ELR (cell line): Measurements from ENCODE around the gene INSYN1.
"Not testable (repeated sequence)": the region's sequence is repeated elsewhere in the genome, so short reads cannot be mapped to it uniquely, and the experiment has no call there.

Experiments
- DNase-seq: peaks from one replicate; pipeline ENCODE4 v3.0.0-alpha.2; 2015; ENCODE audit warnings: low read depth

INSYN1 gene

DNA sequence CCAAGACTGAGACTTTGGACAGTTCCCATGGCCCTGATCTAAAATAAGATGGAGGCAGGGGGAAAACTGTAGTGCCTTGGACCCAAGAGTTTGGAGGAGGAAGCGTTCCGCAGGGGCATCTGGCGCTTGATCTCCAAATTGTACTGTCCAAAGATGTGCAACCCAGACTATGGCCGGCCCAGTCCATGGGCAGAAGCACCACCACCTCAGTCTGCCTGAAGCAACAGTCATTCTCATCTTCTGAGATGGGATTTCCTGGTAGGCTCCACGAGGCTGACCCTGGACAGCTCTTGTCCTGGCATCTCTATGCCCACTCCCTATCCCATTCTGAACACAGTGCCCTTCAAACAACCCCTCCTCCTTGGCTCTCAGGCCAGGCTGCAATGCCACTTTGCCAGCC is 3.6 kb downstream of the INSYN1 start:
- DNase-seq, result no peak

- DNase-seq, result no peak
Measured at GRCh38 chr15:73748730-73749129, 4.4 kb downstream of the INSYN1 start.

DNA sequence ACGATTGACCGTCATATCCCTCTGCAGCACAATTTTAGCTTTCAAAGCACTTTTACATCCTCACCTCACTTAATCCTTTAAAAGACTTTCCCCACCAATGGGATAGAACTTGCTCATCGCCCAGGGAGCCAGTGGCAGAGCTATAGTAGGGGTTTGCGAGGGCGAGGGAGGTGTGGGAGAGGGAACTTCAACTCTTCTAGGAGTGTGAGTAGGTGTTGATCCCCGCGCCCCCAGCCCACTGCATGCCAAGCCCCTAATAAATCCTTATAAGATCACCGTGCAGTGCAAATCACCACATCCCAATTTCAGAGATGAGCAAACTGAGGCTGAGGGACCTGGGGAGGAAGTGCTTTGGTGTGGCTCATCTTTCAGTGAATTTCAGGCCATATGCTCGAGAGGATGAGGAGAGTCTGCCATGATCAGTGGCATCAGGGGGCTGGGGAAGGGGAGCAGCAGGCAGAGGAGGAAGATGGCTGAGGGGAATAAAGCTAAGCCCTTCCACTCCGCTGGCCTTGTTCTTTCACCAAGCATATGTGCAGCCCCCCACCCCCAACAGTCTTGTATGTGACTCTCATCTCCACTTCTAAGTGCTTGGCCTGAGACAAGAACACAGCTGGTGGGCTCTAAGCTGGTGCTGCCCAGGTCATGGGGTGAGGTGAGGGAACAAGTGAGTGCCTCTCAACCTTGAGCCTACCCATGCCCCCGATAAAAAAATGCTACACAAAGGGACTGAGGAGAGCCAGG is 5.1 kb downstream of the INSYN1 start:
- DNase-seq, result no peak

GRCh38 chr15:73746883-73747282 is 6.3 kb downstream of the INSYN1 start:
- DNase-seq, result no peak

DNA sequence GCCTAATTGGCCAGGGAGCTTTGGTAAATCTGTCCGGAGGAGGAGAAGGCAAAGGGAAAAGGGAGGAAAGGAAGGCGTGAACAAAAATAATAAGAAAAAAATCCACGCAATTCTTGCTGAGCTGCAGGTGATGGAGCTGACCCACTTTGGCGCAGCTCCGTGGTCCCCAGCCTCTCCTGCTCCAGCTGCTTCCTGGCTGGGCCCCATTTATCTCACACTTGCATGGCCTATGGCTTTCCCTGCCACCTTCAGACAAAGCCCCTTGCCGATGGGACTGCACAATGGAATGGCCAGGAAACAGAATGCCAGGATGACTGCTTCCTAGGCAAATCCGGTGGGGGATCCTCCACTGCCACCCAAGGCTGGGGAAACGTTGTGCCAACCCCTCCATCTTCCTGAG is 6.9 kb downstream of the INSYN1 start:
- no peak for DNase-seq

- no peak for DNase-seq
Measured at GRCh38 chr15:73745073-73745472, 8.1 kb downstream of the INSYN1 start.

- no peak for DNase-seq
Measured at GRCh38 chr15:73744293-73744692, 8.9 kb downstream of the INSYN1 start.

- no peak for DNase-seq
Measured at GRCh38 chr15:73741321-73741836, 11.8 kb downstream of the INSYN1 start.

GRCh38 chr15:73740152-73741048 is 12.8 kb downstream of the INSYN1 start:
- no peak for DNase-seq

DNA sequence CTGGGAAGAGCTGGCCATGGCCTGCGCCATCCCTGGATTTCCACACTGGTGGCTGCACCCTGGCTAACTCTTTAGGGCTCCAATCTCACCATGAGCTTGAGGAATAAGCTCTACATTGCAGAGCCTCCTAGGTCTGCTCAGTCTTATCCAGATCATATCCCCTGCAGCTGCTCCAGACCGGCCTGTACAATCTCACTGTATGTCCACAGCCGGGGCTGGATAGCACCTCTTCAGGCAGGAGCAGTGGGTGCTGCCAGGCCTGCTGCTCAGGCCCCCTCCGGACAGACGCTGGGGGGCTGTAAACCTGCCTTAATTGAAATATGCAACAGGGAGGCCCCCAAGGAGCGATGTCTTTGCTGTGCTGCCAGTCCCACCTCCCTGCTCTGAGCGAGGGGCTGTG is 15.6 kb downstream of the INSYN1 start:
- DNase-seq, result no peak

DNA sequence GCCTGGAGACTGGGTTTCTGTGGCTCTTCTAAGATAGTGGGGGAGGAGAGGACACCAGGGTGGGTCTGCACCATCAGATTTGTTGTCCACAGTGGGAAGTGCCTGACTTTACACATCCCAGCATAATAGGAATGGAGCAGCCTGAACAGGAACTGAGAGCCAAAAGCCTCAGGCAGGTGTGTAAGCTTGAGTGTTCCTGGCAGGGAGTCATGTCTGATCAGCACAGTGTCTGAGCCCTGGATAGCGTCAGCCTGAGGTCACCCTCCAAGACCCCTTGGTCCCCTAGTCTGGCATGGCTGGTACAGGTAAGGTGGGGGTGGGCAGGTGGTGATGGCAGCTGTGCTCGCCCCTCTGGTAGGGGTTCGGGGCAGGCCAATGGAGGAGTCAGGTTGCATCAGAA is 20.2 kb downstream of the INSYN1 start:
- DNase-seq, result no peak

DNA sequence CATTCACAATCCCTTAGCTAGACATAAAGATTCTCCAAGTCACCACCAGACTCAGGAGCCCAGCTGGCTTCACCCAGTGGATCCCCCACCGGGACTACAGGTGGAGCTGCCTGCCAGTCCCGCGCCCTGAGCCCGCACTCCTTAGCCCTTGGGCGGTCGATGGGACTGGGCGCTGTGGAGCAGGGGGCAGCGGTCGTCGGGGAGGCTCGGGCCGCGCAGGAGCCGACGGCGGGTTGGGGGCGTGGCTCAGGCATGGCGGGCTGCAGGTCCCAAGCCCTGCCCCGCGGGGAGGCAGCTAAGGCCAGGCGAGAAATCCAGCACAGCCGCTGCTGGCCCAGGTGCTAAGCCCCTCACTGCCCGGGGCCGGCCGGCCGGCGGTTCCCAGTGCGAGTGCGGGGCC is 21.1 kb downstream of the INSYN1 start:
- not testable (repeated sequence) for DNase-seq

DNA sequence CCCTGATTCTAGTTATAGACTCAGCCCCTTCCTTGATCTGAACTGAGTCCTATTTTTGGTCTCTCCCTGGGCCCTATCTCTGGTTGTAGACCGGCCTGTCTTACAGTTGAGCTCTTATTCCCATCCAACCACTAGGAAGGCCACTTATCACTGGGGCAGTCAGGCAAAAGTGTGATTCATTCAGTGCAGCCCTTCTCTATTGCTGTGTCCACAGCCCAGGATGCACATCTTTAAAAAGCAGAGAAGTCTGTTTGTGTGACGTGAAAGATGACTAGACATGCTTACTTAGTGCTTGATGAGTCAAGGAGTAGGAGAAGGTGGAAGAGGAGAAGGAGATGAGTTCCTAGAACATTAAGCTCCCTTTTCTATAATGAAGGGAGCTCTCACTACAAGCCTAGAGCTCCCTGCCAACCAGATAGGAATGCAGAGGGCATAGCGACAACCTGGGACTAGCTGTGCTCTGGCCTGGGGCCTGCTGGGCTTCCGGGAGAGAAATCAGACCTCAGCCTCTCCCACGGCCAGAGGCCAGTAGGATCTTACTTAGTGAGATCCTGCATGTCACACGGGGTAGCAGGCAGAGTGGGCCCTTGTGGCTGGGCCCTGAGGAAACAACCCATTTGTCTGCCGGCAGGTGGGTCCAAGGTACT is 25.7 kb downstream of the INSYN1 start:
- peak; percentile 77 for DNase-seq

DNA sequence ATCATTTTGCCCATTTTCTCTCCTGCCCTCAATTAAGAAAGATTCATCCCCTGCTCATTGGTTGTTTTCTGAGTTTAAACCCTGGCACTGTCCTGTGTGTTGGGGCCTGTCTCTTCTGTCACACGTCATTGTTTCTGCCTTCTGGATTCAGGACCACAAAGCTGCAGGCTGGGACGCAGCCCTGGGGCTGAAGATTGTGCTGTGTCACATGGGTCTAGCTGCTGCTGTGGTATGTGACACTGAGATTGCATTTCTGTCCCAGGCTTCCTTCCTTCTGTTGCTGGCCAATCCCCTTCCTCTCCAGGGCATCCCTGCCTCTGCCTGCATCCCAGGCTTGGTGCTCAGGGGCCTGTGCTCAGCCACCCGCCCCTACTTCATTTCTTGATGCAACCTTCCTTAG is 28.9 kb downstream of the INSYN1 start:
- DNase-seq, result no peak

DNA sequence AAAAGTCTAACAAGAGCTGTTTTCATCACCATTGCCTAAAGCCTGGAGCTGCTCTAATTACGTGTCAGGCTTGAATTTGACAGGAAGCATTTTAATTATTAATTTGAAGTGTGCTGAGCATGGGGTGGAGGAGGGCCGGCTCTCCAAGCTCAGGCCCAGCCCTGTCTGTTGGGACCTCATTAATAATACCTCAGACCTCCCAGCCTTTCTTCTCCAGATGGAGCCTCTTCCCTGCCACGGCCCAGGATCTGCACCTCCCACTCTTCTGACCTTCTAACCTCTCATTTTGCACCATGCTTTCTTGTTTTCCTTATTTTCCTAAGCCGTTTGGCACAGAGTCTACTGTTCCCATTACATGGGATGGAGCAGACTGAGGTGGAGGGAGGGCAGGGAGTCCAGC is 30.0 kb downstream of the INSYN1 start:
- DNase-seq, result no peak

- no peak for DNase-seq
Measured at GRCh38 chr15:73722425-73722824, 30.7 kb downstream of the INSYN1 start.

GRCh38 chr15:73718694-73719093 is 34.5 kb downstream of the INSYN1 start:
- no peak for DNase-seq

DNA sequence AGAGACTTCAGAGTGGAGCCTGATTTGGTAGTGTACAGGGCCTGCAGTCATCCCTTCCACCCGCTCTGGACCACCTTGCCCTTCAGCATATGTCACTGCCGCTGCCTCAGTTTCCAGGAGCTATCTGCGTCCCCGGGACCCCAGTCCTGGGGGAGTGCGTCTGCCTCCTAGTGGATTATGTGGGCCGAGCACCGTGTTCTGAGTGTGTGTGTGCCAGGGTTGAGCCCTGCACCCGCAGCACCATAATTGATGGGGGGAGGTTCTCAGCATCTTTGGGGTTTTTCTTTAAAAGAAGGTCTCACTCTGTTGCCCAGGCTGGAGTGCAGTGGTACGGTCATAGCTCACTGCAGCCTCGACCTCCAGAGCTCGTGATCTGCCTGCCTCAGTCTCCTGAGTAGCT is 35.3 kb downstream of the INSYN1 start:
- no peak for DNase-seq

- DNase-seq, result no peak
Measured at GRCh38 chr15:73717206-73717605, 35.9 kb downstream of the INSYN1 start.

GRCh38 chr15:73716417-73716816 is 36.7 kb downstream of the INSYN1 start:
- no peak for DNase-seq

DNA sequence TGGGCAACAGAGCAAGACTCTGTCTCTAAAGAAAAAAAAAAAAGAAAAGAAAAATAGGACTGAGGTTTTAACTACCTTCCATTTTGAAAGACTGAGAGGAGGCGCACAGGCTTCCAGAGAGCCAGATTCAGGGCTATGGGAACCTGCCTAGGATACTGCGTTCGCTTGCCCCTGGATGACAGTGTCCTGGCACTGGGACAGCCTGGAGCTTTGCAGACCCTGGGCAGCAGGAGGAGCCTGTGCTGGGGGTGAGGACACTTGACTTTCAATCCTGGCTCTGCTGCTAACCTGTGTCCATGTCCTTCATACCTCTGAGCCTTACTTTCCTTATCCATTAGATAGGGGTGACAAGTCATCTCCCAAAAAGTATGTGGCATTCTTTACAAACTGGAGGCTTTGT is 37.7 kb downstream of the INSYN1 start:
- no peak for DNase-seq

- no peak for DNase-seq
Measured at GRCh38 chr15:73714695-73715301, 38.4 kb downstream of the INSYN1 start.
